HUES48 (cell line): ENCODE measurements around the gene INO80E.
"Not testable (repeated sequence)": the region's sequence is repeated elsewhere in the genome, so short reads cannot be mapped to it uniquely, and the experiment has no call there.

ENCODE experiments used
- H3K27ac ChIP-seq: one replicate; pipeline ENCODE4 v1.7.0; 2013; ENCODE audit warnings: low read depth, low read length, inconsistent platforms
- H3K27me3 ChIP-seq: 2 replicates; pipeline ENCODE4 v1.6.1; 2013; ENCODE audit warnings: mild to moderate bottlenecking, low read length; ENCODE audit not compliant: control insufficient read depth, insufficient read depth
- H3K36me3 ChIP-seq: 2 replicates; pipeline ENCODE4 v1.6.1; 2013; ENCODE audit warnings: low read length; ENCODE audit not compliant: control insufficient read depth, insufficient read depth
- H3K4me1 ChIP-seq: 2 replicates; pipeline ENCODE4 v1.6.1; 2013; ENCODE audit warnings: mild to moderate bottlenecking, low read length; ENCODE audit not compliant: control insufficient read depth, insufficient read depth
- H3K4me3 ChIP-seq: 2 replicates; pipeline ENCODE4 v1.5.1; 2013; ENCODE audit warnings: mild to moderate bottlenecking, low read depth, low read length
- H3K9ac ChIP-seq: 2 replicates; pipeline ENCODE4 v1.6.1; 2013; ENCODE audit warnings: mild to moderate bottlenecking, low read depth, low read length, moderate library complexity
- H3K9me3 ChIP-seq: 2 replicates; pipeline ENCODE4 v1.6.1; 2013; ENCODE audit warnings: low read length; ENCODE audit not compliant: control insufficient read depth, insufficient read depth

INO80E gene

DNA sequence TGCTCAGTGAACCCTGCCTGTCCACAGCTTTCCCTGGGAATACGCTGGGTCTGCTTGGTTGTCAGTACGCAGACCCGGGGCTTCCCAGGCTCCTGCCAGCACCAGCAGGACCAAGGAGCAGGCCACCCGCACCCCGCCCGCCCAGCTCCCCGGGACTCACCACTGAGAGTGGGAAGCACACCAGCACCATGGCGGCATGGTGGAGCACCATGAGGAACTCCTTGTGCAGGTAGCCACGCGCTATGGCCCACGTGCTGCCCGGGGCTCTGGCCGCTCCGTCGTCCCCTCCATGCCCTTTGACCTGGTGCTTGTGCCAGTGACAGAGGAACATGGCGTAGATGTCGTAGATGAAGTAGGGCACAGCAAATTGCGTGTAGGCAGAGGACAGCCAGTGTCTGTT, 30.4 kb downstream of the INO80E start:
- Histone ChIP-seq H3K27ac (no peak overlapping the region), H3K36me3 (peaks cover 10% of the 10 kb centered on the region), H3K9me3 (no peaks in the 10 kb centered on the region), H3K9ac (no peak overlapping the region), H3K27me3 (peaks cover 5% of the 10 kb centered on the region; the same call in 1 of the 2 replicates), H3K4me1 (peaks cover 15% of the 10 kb centered on the region; the same call in 1 of the 2 replicates), H3K4me3 (no peak overlapping the region)

DNA sequence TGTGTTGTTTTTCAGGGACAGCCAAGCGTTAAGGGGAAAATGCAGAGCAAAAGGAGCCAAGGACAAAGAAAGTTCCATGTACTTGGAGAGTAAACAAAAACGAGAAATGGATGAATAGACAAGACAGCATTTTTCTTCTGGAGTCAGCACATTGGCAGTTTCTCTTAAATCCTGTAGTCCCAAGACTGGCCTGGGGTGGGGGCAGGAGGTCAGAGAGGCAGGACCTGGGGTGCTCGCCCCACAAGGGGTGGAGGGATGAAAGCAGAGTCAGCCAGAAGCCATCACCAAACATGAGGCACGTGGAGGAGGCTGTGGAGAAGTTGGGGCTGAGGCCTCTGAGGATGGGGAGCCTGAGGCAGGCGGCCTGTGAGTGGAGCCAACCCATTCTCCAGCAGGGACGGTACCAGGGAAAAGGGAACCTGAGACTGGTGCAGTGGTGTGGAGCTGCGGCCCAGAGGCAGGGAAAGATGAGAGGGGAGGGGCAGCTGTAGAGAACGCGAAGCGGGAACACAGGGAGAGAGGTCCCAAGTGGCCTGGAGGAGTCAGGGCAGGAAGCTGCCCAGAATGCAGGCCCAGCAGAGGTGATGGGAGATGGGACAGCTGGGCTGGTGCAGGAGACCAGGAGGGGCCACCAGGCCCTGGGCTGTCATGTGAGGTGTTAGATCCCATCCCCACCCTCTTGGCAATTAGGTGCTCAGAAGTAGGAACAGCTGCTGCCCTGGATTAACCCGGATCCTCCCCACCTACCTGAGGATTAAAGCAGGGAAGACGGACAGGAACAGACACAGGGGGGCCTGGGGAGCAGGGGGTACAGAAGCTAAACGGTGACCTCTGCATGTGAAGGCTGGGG, 31.8 kb downstream of the INO80E start:
- Histone ChIP-seq H3K27me3 (peaks cover 14% of the 10 kb centered on the region), H3K9ac (no peak overlapping the region), H3K4me3 (no peak overlapping the region), H3K9me3 (no peaks in the 10 kb centered on the region), H3K27ac (no peak overlapping the region), H3K4me1 (peaks cover 22% of the 10 kb centered on the region), H3K36me3 (peaks cover 10% of the 10 kb centered on the region)

DNA sequence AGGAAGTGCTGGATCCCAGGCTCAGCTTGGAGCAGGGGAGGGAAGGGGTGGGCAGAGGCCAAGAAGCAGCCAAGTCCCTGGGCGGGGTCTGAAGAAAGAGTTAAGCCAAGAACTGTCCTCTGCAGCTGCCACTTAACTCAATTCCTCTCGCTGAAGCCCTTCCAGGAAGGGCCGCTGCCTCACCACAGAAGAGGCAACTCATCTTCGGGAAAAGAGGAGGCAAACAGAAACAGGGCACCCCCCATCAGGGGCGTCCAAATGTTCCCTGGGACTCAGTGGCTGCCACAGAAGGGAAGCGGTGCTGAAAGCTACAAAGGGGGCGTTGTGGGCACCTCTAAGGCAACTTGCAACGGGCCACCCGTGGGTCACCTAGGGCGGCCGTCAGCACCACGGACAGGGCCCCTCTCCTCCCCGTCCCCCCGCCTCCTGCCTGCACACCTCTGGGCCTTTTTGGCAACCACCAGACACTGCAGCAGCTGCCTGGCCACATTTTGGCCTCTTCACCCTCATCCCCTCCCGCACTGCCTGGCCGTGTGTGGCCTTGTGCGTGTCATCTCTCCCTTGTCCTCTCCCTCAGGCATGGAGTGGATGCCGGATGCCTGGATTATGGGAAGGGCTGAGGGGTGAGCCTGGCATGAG, 32.5 kb downstream of the INO80E start:
- Histone ChIP-seq H3K27ac (no peak overlapping the region), H3K9ac (no peak overlapping the region), H3K9me3 (no peaks in the 10 kb centered on the region), H3K4me1 (peaks cover 22% of the 10 kb centered on the region), H3K36me3 (peaks cover 10% of the 10 kb centered on the region), H3K27me3 (peaks cover 20% of the 10 kb centered on the region), H3K4me3 (no peak overlapping the region)

DNA sequence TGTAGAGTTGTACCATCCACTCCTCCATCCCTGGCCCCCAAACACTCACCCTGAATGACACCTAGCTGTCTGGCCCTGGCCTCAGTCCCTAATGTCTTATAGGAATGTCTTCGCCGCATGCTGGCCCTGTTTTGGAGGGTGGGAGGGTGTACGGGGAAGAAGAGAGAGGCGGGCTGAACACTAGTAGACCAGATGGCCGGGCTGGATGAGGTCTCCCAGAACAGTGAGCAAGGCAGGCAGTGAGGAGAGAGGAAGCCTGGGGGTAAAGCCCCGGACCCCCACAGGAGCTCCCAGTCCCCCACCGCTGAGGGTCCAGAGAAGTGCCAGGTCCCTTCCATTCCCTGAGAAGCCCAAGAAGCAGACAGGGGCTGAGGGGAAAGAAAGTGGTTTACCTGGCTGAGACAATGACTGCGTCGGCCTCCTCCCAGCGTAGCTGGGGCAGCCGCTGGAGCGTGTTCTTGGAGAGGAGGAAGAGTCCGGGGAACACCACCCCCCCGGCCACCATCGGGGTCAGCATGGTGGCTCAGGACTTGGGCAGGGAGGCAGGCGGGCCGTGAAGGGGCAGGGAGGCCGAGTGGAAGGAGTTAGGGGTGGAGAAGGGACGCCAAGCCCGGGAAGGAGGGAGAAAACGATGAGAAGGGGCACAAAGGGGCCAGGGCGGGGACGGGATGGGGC, 34.1 kb downstream of the INO80E start:
- no peaks in the 10 kb centered on the region for H3K9me3 ChIP-seq
- peaks cover 9% of the 10 kb centered on the region for H3K36me3 ChIP-seq
- H3K4me3 ChIP-seq, result peak overlapping the region; percentile 67
- peaks cover 22% of the 10 kb centered on the region for H3K4me1 ChIP-seq
- H3K27ac ChIP-seq, result no peak overlapping the region
- H3K9ac ChIP-seq, result 0 out of 2 replicates have a peak overlapping the region, but pooled peaks have one; percentile 14
- peaks cover 21% of the 10 kb centered on the region for H3K27me3 ChIP-seq

DNA sequence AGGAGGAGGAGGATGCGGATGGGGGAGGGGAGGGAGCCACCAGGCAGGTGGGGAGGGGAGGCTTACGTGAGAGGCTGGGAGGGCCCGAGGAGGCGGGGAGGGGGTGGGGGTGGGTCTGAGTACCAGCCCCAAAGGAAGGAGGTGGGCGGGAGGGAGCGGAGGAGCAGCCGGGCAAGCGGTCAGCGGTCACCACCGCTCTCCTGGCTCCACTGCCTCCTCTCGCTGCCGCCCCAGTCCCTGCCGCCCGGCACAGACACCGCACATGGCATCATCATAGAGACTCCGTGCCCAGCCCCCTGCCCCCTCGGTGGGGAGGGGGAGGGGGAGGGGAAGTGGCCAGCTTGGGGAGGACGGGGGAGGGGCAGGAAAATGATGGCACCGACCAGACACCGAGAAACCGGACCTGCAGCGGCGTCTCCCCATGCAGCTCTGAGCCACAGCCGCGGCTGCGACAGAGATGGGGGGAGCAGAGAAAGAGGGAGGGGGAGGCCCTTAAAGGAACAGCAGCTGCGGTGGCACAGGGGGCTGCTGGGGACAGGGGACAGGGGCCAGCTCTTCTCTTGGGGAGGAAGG, 34.9 kb downstream of the INO80E start, which contains the start of gene TLCD3B:
TSS of gene TLCD3B (minus strand) at position 431 of the 573 bp plus-strand sequence. CDS start 744 bp downstream, outside the sequence.
- H3K27ac ChIP-seq, result no peak within 1 kb of the TSS
- H3K9ac ChIP-seq, result 0 out of 2 replicates have a peak within 1 kb of the TSS, but pooled peaks have one; percentile 14
- no peaks in the 10 kb centered on the region for H3K9me3 ChIP-seq
- peaks cover 22% of the 10 kb centered on the region for H3K4me1 ChIP-seq
- 0 out of 2 replicates have a peak, but pooled peaks cover 3% of the 10 kb centered on the region for H3K36me3 ChIP-seq
- H3K4me3 ChIP-seq, result peak within 1 kb of the TSS; percentile 67
- H3K27me3 ChIP-seq, result peaks cover 24% of the 10 kb centered on the region

DNA sequence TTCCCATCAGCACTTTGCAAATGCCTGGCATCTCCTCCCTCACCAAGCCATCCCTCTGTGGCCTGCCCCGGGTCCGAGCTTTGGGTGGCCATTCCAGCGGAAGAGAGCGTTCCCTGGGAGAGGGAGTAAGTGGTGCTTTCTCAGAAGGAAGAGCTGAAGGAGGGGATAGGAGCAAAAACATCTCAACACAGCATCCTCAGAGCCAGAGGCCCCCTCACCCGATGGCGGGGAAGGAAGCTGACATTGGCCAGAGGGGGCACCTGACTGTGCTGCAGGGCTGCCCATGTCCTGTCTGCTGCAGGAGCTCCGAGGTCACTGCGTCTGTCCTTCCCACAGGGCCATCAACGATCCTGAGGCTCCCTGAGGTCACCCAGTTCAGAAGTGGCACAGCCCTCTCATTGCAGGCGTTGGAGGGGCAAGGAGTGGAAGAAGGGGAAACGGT, 35.5 kb downstream of the INO80E start:
- Histone ChIP-seq H3K4me3 (peak overlapping the region; percentile 67), H3K9me3 (no peaks in the 10 kb centered on the region), H3K9ac (no peak overlapping the region), H3K27me3 (peaks cover 24% of the 10 kb centered on the region), H3K36me3 (no peaks in the 10 kb centered on the region), H3K27ac (no peak overlapping the region), H3K4me1 (peaks cover 22% of the 10 kb centered on the region)

DNA sequence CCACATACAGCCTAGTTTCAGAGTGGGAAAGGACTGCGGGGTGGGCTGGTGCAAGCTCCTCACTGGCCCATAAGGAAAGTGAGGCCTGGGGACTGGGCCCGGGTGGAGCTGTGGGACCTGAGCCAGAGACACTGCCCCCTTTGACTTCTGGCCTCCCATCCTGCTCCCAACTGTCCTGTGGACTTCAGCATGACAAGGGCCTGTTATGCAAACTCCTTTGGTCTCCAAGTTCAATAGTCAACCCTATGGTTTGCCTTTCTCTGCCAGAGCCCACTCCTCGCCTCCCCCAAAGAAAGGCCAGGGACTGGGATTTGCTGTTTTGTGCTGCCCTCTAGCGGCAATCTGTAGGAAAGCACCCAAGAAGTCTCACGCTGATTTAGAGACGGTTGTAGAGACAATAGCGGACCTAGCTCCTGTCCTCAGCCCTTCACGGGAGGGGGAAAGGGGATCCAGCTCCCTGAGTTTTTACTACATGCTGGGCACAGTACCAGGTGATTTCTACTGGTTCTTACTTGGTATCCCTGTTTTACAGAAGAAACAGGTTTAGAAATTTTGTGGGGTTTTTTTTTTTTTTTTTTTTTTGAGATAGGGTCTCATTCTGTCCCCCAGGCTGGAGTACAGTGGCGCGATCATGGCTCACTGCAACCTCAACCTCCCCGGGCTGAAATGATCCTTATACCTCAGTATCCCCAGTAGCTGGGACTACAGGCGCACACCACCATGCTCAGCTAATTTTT, 36.2 kb downstream of the INO80E start:
- H3K9me3 ChIP-seq, result no peaks in the 10 kb centered on the region
- 0 out of 2 replicates have a peak overlapping the region, but pooled peaks have one; percentile 67 for H3K4me3 ChIP-seq
- H3K4me1 ChIP-seq, result peaks cover 22% of the 10 kb centered on the region
- no peak overlapping the region for H3K9ac ChIP-seq
- no peak overlapping the region for H3K27ac ChIP-seq
- peaks cover 24% of the 10 kb centered on the region for H3K27me3 ChIP-seq
- no peaks in the 10 kb centered on the region for H3K36me3 ChIP-seq

DNA sequence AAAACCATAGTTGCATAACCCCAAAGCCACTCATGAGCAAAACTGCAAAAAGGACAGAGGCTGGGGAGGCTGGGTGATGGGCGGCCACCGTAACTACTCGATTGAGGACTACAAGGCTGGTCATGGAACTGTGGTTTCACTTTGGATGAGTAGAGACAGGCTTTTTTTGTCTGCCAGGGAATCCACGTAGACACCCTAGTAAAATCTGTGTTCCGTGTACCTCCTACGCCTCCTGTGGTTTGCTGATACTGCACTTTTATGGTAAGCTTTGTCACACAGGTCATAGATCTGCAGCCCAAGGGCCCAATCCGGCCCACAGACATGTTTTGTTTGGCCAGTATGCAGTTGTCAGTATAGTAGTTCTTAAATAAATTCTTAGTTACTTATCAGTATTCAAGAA, 37.2 kb downstream of the INO80E start:
- H3K9me3 ChIP-seq, result no peaks in the 10 kb centered on the region
- no peak overlapping the region for H3K27ac ChIP-seq
- no peak overlapping the region for H3K9ac ChIP-seq
- H3K27me3 ChIP-seq, result peaks cover 24% of the 10 kb centered on the region
- H3K4me1 ChIP-seq, result peaks cover 22% of the 10 kb centered on the region
- H3K36me3 ChIP-seq, result no peaks in the 10 kb centered on the region
- H3K4me3 ChIP-seq, result no peak overlapping the region

DNA sequence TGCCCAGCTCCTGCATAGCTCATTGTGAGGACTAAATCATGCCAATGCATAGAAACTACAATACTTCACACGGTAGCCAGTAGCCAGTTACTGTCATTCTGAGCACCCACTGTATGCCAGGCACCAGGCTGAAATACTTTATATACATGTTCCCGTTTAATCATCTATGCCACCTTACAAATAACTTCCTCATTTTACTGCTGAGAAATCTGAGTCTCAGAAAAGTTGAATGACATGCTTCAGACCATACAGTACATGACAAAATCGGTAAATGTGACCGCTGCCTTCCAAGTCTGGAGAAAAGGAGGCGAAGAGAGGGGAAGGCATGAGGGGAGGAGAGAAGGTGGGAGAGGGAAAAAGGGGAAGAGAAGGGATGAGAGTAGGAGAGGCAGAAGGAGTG, 44.2 kb downstream of the INO80E start:
- Histone ChIP-seq H3K9ac (no peak overlapping the region), H3K27ac (no peak overlapping the region), H3K9me3 (no peaks in the 10 kb centered on the region), H3K36me3 (no peaks in the 10 kb centered on the region), H3K4me1 (no peaks in the 10 kb centered on the region), H3K27me3 (peaks cover 3% of the 10 kb centered on the region; the same call in 1 of the 2 replicates), H3K4me3 (no peak overlapping the region)

DNA sequence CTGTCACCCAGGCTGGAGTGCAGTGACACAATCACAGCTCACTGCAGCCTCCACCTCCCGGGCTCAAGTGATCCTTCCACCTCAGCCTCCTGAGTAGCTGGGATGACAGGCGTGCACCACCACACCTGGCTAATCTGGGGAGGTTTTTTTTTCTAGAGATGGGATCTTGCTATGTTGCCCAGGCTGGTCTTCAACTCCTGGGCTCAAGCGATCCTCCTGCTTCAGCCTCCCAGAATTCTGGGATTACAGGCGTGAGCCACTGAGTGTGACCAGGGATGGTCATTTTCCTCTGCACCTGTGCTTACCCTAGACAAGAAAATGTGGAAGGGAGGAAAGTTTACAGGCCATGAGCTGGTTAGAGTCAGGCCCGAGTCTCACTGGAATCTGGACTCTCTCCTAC, 44.6 kb downstream of the INO80E start:
- not testable (repeated sequence) for H3K4me1 ChIP-seq, H3K9me3 ChIP-seq, H3K9ac ChIP-seq, H3K4me3 ChIP-seq, H3K36me3 ChIP-seq, H3K27me3 ChIP-seq, H3K27ac ChIP-seq
